HG03135 (cell line): Measurements from ENCODE around the gene ETV5.

ENCODE experiments used
- ATAC-seq: cut with Tn5 transposase; IDR thresholded peaks from one replicate; pipeline ENCODE4 v1.9.1; 2021; ENCODE audit warnings: mild to moderate bottlenecking, moderate library complexity; ENCODE audit not compliant: unreplicated experiment

The ETV5 gene

GRCh38 chr3:186124592-186124991 is 15.7 kb upstream of the ETV5 start:
- no peak for ATAC-seq

- ATAC-seq: no peak
Observed at GRCh38 chr3:186123012-186123411, 14.1 kb upstream of the ETV5 start.

GRCh38 chr3:186121968-186122367 is 13.1 kb upstream of the ETV5 start:
- ATAC-seq: no peak

- ATAC-seq: no peak
Observed at GRCh38 chr3:186121278-186121677, 12.4 kb upstream of the ETV5 start.

GRCh38 chr3:186119499-186119898 is 10.6 kb upstream of the ETV5 start:
- ATAC-seq: no peak

- ATAC-seq: no peak
Observed at GRCh38 chr3:186118692-186119091, 9.8 kb upstream of the ETV5 start.

- no peak for ATAC-seq
Observed at GRCh38 chr3:186117521-186118134, 8.7 kb upstream of the ETV5 start.

GRCh38 chr3:186115239-186115996 is 6.5 kb upstream of the ETV5 start:
- ATAC-seq: no peak

GRCh38 chr3:186110975-186111974 is 2.4 kb upstream of the ETV5 start:
- no peak for ATAC-seq

- ATAC-seq: no peak
Observed at GRCh38 chr3:186109897-186110803, 1.3 kb upstream of the ETV5 start.

GRCh38 chr3:186108106-186108940 is 566 bp downstream of the ETV5 start:
- ATAC-seq: no peak

- ATAC-seq: no peak
Observed at GRCh38 chr3:186107215-186108105, 1.4 kb downstream of the ETV5 start.

- no peak for ATAC-seq
Observed at GRCh38 chr3:186105543-186105942, 3.3 kb downstream of the ETV5 start.

- ATAC-seq: no peak
Observed at GRCh38 chr3:186102687-186103086, 6.2 kb downstream of the ETV5 start.

GRCh38 chr3:186100398-186100797 is 8.5 kb downstream of the ETV5 start:
- ATAC-seq: no peak

GRCh38 chr3:186099178-186099577 is 9.7 kb downstream of the ETV5 start:
- ATAC-seq: no peak

GRCh38 chr3:186098740-186099139 is 10.1 kb downstream of the ETV5 start:
- ATAC-seq: no peak

- ATAC-seq: peak; percentile 57
Observed at GRCh38 chr3:186097663-186098451, 11.0 kb downstream of the ETV5 start.
